Body of pancreas (tissue), 4 donors: ENCODE data around the gene C5orf63.

Source experiments
- POLR2A ChIP-seq, 3 donors: fragments of 450-650 bp; IDR thresholded peaks; one replicate each; pipeline ENCODE4 v1.6.1; 2016; ENCODE audit warnings: antibody characterized with exemption in 3 of 3, mild to moderate bottlenecking in 2 of 3
- TF ChIP-seq, protein P1 (sequence below), 7 experiments: fragments of 450-650 bp in 4 of 7; fragments of 200-600 bp in 3 of 7; sonication (generic) in 3 of 7; IDR thresholded peaks; one replicate each; pipeline ENCODE4 v1.5.1; 2016 to 2019; ENCODE audit warnings: antibody characterized with exemption in 7 of 7

DNA sequence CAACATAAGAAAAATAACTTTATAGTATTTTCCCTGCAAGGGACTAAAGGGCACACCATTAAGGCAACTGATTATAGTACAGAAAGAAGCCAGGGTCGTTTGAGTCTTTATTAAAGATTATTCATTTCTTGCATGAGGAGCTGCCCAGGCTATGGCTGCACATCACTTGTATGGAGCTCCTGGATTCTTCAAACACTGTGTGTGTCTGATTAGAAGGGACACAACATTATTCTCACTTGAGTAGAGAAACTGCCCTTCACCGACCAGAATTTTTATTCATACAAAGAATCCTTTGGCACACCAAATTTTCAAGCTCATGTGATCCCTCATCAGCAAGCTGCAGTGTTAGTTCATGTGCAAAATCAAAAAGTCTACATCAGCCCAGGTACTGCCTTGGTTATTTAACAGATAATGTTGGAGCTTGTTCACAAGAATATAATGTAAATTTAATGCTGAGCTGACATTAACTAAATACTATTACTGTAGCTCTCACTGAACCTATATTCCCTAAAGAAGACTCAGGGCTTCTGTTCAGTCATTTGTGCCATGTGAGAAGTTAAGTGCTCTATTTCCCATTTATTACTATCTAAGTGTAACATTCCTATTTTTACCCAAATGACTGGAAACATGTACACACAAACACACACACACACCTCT is 9.9 kb downstream of the C5orf63 start:
- TF ChIP-seq, protein P1, sequence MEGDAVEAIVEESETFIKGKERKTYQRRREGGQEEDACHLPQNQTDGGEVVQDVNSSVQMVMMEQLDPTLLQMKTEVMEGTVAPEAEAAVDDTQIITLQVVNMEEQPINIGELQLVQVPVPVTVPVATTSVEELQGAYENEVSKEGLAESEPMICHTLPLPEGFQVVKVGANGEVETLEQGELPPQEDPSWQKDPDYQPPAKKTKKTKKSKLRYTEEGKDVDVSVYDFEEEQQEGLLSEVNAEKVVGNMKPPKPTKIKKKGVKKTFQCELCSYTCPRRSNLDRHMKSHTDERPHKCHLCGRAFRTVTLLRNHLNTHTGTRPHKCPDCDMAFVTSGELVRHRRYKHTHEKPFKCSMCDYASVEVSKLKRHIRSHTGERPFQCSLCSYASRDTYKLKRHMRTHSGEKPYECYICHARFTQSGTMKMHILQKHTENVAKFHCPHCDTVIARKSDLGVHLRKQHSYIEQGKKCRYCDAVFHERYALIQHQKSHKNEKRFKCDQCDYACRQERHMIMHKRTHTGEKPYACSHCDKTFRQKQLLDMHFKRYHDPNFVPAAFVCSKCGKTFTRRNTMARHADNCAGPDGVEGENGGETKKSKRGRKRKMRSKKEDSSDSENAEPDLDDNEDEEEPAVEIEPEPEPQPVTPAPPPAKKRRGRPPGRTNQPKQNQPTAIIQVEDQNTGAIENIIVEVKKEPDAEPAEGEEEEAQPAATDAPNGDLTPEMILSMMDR (IDR thresholded peaks at IDR 0.05): no peak
- no peak for TF ChIP-seq POLR2A (IDR thresholded peaks at IDR 0.05)
